Activated CD4-positive, alpha-beta T cell treated with anti-CD3 and anti-CD28 coated beads, Interleukin-2, amount 10 ng/mL, durations not matched to agents 7 days and 5 days (primary cell): ENCODE measurements around the gene GASK1A. TPM values are rescaled to one million over a fixed set of nuclear protein-coding genes. Genes with fewer than 3 reads are reported as not detected.

Experiments used
- CTCF ChIA-PET: fragments of 350-600 bp; sonication (Branson Sonifier 250); formaldehyde crosslinking; loops from one replicate; lab custom pipeline; 2021; ENCODE audit warnings: antibody characterized with exemption; lab: Charles Lee
- POLR2A ChIA-PET: fragments of 350-600 bp; sonication (Branson Sonifier 250); formaldehyde crosslinking; loops from one replicate; lab custom pipeline; 2021; ENCODE audit warnings: antibody characterized with exemption; lab: Charles Lee
- DNase-seq: peaks from one replicate; pipeline ENCODE4 v3.0.0-alpha.2; 2020
- H3K27ac Mint-ChIP-seq: one replicate; pipeline ENCODE4 v1.8.0; 2021; ENCODE audit warnings: mild to moderate bottlenecking, moderate library complexity, mixed read lengths
- H3K27me3 Mint-ChIP-seq: one replicate; pipeline ENCODE4 v1.8.0; 2021; ENCODE audit warnings: mixed read lengths
- H3K36me3 Mint-ChIP-seq: one replicate; pipeline ENCODE4 v1.8.0; 2021; ENCODE audit warnings: low read depth, mixed read lengths
- H3K4me1 Mint-ChIP-seq: one replicate; pipeline ENCODE4 v1.8.0; 2021; ENCODE audit warnings: mixed read lengths
- H3K4me3 Mint-ChIP-seq: one replicate; pipeline ENCODE4 v1.8.0; 2021; ENCODE audit warnings: mild to moderate bottlenecking, moderate library complexity, mixed read lengths
- H3K9me3 Mint-ChIP-seq: one replicate; pipeline ENCODE4 v1.8.0; 2021; ENCODE audit warnings: mixed read lengths
- total RNA-seq, 2 experiments: library from RNA; stranded (reverse); gene quantifications; one replicate each; pipeline ENCODE4 v1.2.3, GENCODE V29; 2021

GASK1A gene
- total RNA-seq, 2 experiments from 2014 or later: not detected

DNA sequence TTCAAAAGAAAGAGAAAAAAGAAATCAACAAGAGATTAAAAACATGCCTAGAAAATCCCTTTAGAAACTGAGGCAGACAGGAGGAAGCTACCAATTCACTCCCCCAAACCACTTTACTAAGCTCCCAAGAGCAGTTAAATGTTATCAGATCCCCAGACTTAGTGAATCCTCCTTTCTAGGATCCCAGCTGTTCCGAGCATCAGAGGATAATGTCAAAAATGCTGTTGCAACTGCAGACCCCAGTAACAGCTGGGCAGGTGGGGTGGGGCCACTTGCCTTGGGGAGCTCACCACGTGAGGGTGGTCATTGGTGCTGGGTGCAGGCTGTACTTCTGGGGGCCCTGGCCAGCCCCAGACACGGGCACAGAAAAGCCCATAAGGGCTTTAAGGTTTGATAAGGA is 117.7 kb downstream of the GASK1A start:
- Mint-ChIP-seq H3K36me3 (no peaks in the 10 kb centered on the region), H3K9me3 (no peaks in the 10 kb centered on the region), H3K4me1 (no peaks in the 10 kb centered on the region), H3K4me3 (no peak overlapping the region), H3K27me3 (no peaks in the 10 kb centered on the region), H3K27ac (no peak overlapping the region)
- DNase-seq: no peak
- ChIA-PET POLR2A (no interaction called here), CTCF (no interaction called here)

DNA sequence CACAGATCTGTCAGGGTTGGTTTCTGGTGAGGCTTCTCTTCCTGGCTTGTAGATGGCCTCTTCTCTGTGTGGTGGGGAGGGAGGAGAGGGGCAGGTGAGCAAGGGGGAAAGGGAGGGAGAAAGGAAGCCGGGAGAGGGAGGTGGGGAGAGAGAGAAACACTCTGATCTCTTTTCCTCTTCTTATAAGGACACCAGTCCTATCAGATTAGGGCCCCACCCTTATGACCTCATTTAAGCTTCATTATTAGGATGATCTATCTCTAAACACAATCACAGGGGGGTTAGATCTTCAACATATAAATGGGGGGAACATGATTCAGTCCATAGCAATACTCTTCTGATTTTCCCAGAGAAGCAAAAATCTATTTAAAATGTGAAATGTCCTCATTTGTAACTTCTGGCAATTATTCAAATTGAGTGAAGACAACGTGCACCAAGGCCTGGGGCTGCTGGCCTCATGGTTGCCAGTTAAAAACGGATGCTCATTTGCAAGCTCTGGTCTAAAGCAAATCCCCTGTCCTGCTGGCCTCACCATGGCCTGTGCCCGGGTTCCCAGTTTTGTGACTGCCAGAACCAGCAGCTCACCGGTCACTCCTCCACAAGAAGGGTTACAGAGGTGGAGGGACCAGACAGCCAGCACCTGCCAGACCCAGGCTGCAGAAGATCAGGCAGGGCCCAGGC is 118.4 kb downstream of the GASK1A start:
- ChIA-PET POLR2A (no interaction called here), CTCF (no interaction called here)
- DNase-seq: no peak
- H3K4me1 Mint-ChIP-seq: no peaks in the 10 kb centered on the region
- no peaks in the 10 kb centered on the region for H3K9me3 Mint-ChIP-seq
- H3K27ac Mint-ChIP-seq: no peak overlapping the region
- H3K4me3 Mint-ChIP-seq: no peak overlapping the region
- H3K36me3 Mint-ChIP-seq: no peaks in the 10 kb centered on the region
- H3K27me3 Mint-ChIP-seq: no peaks in the 10 kb centered on the region

- Mint-ChIP-seq H3K4me3 (no peak overlapping the region), H3K36me3 (no peaks in the 10 kb centered on the region), H3K27ac (no peak overlapping the region), H3K9me3 (no peaks in the 10 kb centered on the region), H3K27me3 (no peaks in the 10 kb centered on the region), H3K4me1 (no peaks in the 10 kb centered on the region)
- ChIA-PET POLR2A (no interaction called here), CTCF (no interaction called here)
- DNase-seq: no peak
These were observed 119.7 kb downstream of the GASK1A start for GRCh38 chr3:43098761-43099160.

DNA sequence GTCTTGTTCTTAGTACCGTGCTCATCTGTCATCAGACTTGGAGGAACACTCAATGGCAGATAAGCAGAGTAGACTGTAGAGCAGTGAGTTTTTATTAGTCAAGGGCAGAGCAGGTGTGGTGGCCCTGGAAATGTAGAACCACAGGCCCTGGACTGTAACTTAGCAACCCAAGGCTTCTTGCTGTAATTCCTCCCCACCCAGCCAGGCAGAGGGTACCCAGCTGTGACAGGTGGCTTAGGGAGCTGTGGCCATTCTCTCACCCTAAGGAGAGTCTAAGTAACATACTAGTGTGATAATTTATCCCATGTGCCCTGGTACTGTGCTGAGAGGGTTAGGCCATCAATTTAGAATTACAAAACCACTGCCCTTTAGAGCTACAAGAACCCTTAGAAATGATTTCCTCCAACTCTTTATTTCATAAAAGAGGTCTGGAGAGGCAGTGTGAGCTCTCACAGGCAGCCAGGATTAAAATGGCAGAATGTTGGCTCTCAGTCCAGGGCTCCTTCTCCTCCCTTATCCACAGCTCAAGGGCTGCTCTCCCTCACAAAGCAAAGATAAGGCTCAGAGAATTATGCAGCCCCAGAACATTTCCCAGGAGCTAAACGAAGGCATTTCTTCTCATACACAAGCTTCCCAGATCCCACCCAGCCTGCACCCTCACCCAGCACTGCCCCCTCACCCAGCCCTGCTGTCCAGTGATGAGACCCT is 123.8 kb downstream of the GASK1A start:
- H3K36me3 Mint-ChIP-seq: no peaks in the 10 kb centered on the region
- H3K4me1 Mint-ChIP-seq: peaks cover 16% of the 10 kb centered on the region
- CTCF ChIA-PET: interaction anchor here (1.2 to 1.4 kb wide), 2 partner anchors 11 to 15 kb away, joined by 3 read pairs; no protein-coding TSS in a partner anchor
- POLR2A ChIA-PET: no interaction called here
- H3K27me3 Mint-ChIP-seq: no peaks in the 10 kb centered on the region
- H3K27ac Mint-ChIP-seq: no peak overlapping the region
- no peak overlapping the region for H3K4me3 Mint-ChIP-seq
- DNase-seq: no peak
- H3K9me3 Mint-ChIP-seq: no peaks in the 10 kb centered on the region

GRCh38 chr3:43104039-43104438 is 124.9 kb downstream of the GASK1A start:
- H3K4me3 Mint-ChIP-seq: no peak overlapping the region
- H3K9me3 Mint-ChIP-seq: no peaks in the 10 kb centered on the region
- no peak overlapping the region for H3K27ac Mint-ChIP-seq
- no peaks in the 10 kb centered on the region for H3K27me3 Mint-ChIP-seq
- peaks cover 16% of the 10 kb centered on the region for H3K4me1 Mint-ChIP-seq
- no peaks in the 10 kb centered on the region for H3K36me3 Mint-ChIP-seq
- no peak for DNase-seq
- CTCF ChIA-PET: interaction anchor here (0.6 kb wide), 1 partner anchor 120 kb away, joined by 4 read pairs; no protein-coding TSS in a partner anchor
- POLR2A ChIA-PET: no interaction called here

DNA sequence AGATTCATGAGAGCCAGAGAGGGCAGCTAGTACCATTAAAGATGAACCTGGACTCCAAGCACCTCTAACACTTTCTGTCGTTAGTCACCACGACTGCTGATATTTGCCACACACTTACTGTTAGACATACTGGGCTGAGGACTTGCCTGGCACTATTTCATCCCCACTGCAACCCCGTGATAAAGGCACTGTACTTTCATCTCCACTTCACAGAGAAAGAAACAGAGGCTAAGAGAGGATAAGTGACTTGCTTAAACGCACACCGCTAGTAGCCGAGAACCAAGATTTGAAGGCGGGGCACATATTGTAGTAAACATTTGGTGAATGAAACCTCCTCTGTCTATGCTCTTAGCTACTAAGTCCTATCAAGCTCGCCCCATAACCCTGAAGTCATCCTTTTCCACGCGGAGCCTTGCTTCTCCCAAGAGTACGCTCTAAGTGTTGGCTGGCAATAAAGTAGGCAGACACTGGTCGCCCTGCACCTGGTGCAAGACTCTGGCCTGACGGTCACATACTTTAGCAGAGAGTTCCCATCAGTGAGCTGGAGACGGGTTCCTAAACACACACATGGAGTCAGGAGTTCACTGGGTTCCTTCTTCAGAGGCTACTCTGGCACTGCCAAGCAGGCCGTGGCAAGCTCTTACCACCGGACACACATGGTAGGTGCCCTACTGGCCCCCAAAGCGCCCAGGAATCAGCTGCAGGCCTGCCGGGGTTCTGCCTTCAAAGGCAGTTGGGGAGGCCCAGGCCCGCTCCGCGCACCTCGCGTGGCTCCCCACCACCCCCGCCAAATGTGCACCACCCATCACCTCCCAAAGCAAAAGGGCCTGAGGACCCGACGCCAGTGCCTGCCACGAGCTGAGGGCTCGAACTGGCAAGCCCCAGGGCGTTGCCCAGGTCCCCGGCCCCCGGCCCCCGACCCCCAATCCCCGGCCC is 125.8 kb downstream of the GASK1A start:
- no peak overlapping the region for H3K27ac Mint-ChIP-seq
- peak overlapping the region; percentile 47 for H3K4me3 Mint-ChIP-seq
- no peaks in the 10 kb centered on the region for H3K27me3 Mint-ChIP-seq
- DNase-seq: peak; percentile 11
- H3K36me3 Mint-ChIP-seq: no peaks in the 10 kb centered on the region
- H3K9me3 Mint-ChIP-seq: no peaks in the 10 kb centered on the region
- peaks cover 16% of the 10 kb centered on the region for H3K4me1 Mint-ChIP-seq
- CTCF ChIA-PET: interaction anchor here (0.6 to 1.5 kb wide), 3 partner anchors 9 to 119 kb away, joined by 3 to 4 read pairs (median 3); no protein-coding TSS in a partner anchor
- POLR2A ChIA-PET: no interaction called here

DNA sequence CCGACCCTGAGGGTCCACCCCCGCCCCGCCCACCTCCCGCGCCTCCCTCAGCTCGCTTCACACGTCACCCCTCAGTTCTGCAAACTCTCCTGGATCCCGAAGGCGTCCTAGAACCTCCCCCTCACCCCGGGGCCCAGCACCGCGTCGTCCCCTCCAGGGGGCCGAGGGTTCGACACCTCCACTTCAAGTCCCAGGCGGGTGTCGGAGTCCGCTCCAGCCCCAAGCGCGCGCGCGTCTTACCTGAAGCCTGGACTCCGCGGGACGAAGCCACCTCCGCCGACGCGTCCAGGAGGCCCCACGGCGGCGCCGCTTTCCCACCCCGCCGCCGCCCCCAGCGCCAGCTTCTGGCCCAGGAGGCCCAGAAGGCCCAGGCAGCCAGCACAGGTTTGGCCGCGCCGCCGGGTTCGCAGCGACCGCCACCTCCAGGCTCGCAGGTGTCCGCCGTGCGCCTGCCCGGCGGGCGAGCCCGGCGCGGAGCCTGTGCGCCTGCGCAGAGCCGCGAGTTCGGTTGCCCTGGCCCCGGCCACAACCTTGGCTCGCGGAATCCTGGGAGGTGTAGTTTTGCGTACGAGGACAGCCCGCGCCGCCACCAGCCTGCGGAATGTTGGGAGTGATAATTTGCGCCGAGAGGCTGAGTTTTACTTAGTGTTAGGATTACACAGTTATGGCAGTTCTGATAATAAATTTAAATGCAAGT is 126.6 kb downstream of the GASK1A start, which contains the start of gene POMGNT2:
Gene POMGNT2, minus strand, starts transcription at position 484 of the 697 bp plus-strand sequence. CDS start 24,648 bp downstream, outside the sequence.
- Mint-ChIP-seq H3K27ac (peak within 1 kb of the TSS; percentile 19), H3K4me1 (peaks cover 16% of the 10 kb centered on the region), H3K27me3 (no peaks in the 10 kb centered on the region), H3K9me3 (no peaks in the 10 kb centered on the region), H3K36me3 (no peaks in the 10 kb centered on the region), H3K4me3 (peak within 1 kb of the TSS; percentile 74)
- ChIA-PET CTCF (interaction anchor here (0.7 to 1.5 kb wide), 2 partner anchors 8 to 17 kb away, joined by 3 read pairs; no protein-coding TSS in a partner anchor), POLR2A (no interaction called here)
- peak; percentile 87 for DNase-seq

GRCh38 chr3:43106293-43106628 is 127.2 kb downstream of the GASK1A start:
- ChIA-PET CTCF (no interaction called here), POLR2A (no interaction called here)
- DNase-seq: no peak
- Mint-ChIP-seq H3K4me1 (peaks cover 16% of the 10 kb centered on the region), H3K27me3 (no peaks in the 10 kb centered on the region), H3K9me3 (no peaks in the 10 kb centered on the region), H3K36me3 (no peaks in the 10 kb centered on the region), H3K27ac (no peak overlapping the region), H3K4me3 (peak overlapping the region; percentile 74)

Other genes starting within 250 kb of the GASK1A start
- gene CCDC13, start 206.1 kb upstream of the GASK1A start, total RNA-seq: under 1 TPM; 0.60 to 0.65 TPM
- gene HIGD1A, start 174.8 kb upstream of the GASK1A start, total RNA-seq: 10 to 100 TPM; 51.6 to 72.1 TPM
- under 1 TPM; 0.40 to 0.73 TPM for gene ACKR2, start 169.9 kb upstream of the GASK1A start, total RNA-seq
- gene CYP8B1, start 103.4 kb upstream of the GASK1A start, total RNA-seq: not detected
- under 1 TPM; 0.22 to 0.25 TPM for gene ZNF662, start 73.2 kb upstream of the GASK1A start, total RNA-seq
- gene POMGNT2, start 126.8 kb downstream of the GASK1A start, total RNA-seq: 1 to 10 TPM; 6.7 to 6.9 TPM